Measurements from ENCODE around the gene MSL3B.

MSL3B gene

DNA sequence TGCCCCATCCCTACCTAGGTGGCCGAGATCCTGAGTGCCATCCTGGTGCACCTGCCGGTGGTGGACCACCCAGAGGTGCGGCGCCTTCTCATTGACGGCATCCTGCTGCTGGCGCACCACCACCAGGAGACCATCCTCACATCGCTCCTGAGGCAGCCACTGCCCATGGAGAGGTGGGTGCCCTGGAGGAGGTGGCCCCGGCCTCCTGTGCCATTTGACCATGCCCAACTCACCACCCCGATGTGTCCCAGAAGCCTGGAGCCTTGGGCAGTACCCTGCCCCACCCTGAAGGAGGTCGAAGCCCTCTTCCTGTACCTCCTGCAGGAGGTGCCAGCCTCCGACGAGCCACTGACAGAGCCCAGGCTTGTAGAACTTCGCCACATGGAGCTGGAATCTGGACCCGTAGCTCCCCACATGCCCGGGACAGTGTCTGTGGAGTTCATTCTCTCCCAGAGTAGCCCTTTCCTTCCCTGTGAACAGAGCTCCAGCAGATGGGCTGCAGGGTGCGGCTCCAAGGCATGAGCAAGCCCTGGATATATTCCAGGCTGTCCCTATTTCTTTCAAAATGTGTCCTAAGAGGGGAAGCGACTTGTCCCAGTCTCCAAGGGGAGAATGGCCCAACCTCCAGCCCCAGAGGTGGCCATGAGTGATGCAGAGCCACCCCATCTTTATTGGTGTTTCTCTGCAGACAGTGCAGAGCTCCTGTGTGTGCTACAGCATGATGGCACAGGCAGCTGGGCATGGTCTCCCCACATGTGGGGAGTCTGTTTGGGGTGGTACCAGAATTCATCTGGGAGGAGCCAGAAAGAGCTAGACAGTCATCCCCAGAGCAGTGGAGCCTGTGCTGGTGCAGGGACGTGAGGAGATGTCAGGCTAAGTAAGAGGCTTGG, 48.1 kb downstream of the MSL3B start:
- in situ Hi-C loops (cut with HindIII; ENCODE audit: low sequenced_read_pairs): no loop called here
- no peak for DNase-seq (ENCODE audit: low read depth)
- H3K4me3 ChIP-seq (ENCODE audit: low read depth, low read length): no peak overlapping the region
- TF ChIP-seq, protein P1, sequence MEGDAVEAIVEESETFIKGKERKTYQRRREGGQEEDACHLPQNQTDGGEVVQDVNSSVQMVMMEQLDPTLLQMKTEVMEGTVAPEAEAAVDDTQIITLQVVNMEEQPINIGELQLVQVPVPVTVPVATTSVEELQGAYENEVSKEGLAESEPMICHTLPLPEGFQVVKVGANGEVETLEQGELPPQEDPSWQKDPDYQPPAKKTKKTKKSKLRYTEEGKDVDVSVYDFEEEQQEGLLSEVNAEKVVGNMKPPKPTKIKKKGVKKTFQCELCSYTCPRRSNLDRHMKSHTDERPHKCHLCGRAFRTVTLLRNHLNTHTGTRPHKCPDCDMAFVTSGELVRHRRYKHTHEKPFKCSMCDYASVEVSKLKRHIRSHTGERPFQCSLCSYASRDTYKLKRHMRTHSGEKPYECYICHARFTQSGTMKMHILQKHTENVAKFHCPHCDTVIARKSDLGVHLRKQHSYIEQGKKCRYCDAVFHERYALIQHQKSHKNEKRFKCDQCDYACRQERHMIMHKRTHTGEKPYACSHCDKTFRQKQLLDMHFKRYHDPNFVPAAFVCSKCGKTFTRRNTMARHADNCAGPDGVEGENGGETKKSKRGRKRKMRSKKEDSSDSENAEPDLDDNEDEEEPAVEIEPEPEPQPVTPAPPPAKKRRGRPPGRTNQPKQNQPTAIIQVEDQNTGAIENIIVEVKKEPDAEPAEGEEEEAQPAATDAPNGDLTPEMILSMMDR (IDR thresholded peaks at IDR 0.05; ENCODE audit: low read depth, low read length, missing control alignments): no peak

DNA sequence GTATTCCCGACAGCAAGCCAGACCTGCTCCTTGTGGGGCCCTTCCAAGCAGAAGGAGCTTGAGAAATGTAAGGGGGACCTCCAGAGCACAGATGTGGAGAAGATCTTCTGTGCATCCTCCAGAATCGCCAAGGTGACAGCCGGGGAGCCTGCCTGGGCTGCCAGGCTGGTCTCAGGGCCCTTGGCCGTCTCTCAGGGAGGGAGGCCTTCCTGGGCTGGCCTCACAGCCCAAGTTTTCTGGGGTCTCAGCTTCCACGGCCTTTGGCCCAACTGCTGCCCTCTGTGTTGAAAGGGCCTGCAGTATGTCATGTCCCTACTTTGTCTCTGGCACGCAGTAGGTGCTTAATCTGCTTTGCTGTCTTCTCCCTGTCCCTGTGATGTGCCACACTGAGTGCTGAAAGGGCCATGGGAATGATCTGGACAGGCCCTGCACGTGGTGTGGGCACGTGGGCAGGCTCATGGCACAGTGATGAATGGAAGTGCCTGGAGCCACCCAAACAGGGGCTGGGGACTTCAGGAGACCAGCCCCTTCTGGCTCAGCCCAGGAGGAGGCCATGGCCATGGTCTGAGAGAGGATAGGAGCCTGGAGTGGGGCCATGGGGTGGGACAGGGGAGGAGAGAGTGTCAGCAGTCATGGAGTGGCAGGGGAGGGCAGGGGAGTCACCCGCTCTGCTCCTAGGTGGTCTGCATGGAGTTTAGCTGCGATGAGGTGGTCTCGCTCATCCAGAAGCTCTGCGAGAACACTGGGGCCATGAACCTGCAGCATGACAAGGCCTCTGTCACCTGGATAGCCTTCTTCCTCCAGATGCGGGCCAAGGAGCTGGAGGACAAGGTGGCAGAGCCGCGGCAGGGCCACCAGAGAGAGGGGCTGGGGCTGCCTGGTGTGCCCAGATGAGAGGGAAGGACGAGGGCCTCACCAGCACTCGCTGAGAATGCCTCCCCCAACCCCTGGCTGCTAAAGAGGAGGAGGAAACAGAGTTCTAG, 49.3 kb downstream of the MSL3B start:
- TF ChIP-seq, protein P1 (IDR thresholded peaks at IDR 0.05; ENCODE audit: low read depth, low read length, missing control alignments): no peak
- no peak overlapping the region for H3K4me3 ChIP-seq (ENCODE audit: low read depth, low read length)
- no peak for DNase-seq (ENCODE audit: low read depth)
- in situ Hi-C loops (cut with HindIII; ENCODE audit: low sequenced_read_pairs): no loop called here

DNA sequence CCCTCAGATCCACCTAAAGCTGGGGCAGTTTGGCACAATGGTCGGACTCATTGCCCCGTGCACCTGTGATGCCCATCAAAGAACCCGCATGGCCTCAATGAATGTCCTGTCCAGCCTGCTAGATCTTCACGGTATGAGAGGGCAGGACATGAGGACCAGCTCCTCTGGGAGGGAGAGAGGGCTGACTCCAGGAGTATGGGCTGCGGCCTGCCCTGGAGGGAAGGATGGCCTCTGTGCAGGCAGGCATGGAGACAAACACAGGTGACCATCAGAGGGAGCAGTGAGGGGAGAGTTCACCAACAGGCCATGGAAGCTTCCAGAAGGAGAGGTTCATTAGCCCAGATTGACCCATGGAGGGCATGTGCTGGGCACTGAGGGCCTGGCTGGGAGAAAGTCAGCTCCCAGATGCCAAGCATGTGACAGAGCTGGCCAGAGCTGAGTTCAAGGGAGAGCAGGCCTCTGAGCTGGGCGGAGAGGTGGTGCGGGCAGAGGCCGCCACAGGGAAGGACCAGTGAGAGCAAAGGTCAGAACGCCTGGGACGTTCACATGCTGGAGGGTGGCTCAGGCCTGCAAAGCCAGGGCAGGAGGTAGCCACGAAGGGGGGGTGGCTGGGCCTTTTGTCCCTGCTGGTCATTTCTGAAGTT, 50.1 kb downstream of the MSL3B start:
- no peak overlapping the region for H3K4me3 ChIP-seq (ENCODE audit: low read depth, low read length)
- in situ Hi-C loops (cut with HindIII; ENCODE audit: low sequenced_read_pairs): no loop called here
- TF ChIP-seq, protein P1 (IDR thresholded peaks at IDR 0.05; ENCODE audit: low read depth, low read length, missing control alignments): no peak
- DNase-seq (ENCODE audit: low read depth): no peak

DNA sequence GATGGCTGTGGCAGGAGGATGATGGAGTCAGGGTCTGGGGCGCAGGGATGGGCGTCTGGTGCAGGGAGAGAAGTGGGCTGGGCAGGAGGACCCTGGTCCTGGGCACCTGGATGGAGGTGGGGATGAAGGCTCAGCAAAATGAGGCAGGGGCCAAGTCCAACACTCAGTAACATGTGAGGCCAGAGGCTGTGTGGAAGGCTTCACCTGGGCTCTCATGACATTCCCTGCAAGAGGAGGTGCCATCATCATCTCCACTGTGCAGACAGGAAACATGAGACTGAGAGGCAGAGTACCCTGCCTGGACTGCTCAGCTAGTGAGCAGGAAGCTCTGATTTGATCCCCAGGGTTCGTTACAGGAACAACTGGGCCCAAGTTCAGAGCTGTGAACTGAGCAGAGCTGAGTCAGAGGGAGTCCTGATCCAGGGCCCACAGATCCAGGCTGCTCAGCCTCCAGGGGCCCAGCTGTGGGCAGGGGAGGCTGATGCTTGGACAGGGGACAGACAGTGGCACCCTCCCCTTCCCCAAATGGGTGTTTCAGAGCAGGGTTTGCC, 50.8 kb downstream of the MSL3B start:
- TF ChIP-seq, protein P1 (IDR thresholded peaks at IDR 0.05; ENCODE audit: low read depth, low read length, missing control alignments): no peak
- in situ Hi-C loops (cut with HindIII; ENCODE audit: low sequenced_read_pairs): no loop called here
- H3K4me3 ChIP-seq (ENCODE audit: low read depth, low read length): no peak overlapping the region
- no peak for DNase-seq (ENCODE audit: low read depth)

DNA sequence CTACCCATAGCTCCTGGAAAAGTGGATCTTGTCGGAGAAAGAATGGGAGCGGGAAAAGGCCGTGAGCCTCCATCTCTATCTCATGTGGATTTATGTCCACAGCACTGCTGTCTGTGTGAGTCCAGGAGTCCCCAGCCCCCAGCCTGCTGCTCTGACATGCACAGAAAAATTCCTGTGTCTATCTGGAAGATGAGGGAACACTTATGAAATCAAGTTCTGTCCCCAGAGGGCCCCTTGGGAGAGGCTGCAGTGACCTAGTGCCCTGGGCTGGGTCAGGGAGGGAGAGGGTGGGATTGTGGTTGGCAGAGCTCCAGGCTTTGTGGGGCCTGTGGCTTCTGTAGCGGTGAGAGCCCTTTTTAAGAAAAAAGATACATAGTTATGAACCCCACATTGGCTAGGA, 51.4 kb downstream of the MSL3B start:
- TF ChIP-seq, protein P1 (IDR thresholded peaks at IDR 0.05; ENCODE audit: low read depth, low read length, missing control alignments): no peak
- H3K4me3 ChIP-seq (ENCODE audit: low read depth, low read length): no peak overlapping the region
- in situ Hi-C loops (cut with HindIII; ENCODE audit: low sequenced_read_pairs): no loop called here
- DNase-seq (ENCODE audit: low read depth): no peak

DNA sequence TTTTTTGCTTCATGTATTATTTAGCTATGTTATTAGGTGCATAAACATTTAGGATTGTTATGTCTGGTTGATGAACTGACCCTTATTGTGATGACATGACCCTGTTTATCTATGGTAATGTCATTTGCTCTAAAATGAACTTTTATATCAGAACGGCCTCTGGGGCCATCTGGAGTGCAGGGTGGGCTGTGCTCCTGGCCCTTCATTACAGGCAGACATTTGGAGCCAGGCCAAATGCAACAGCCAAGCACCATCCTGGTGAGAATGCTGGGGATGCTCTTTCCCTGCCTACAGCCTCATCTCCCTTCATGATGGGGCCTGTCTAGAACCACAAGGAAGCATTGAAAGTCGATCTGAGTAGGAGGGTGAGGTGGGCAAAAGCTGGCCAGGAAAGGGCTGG, 51.9 kb downstream of the MSL3B start:
- H3K4me3 ChIP-seq (ENCODE audit: low read depth, low read length): no peak overlapping the region
- TF ChIP-seq, protein P1 (IDR thresholded peaks at IDR 0.05; ENCODE audit: low read depth, low read length, missing control alignments): no peak
- in situ Hi-C loops (cut with HindIII; ENCODE audit: low sequenced_read_pairs): no loop called here
- DNase-seq (ENCODE audit: low read depth): no peak

All from astrocyte of the cerebellum (primary cell).